ENCODE data around the gene HIVEP3.

Gene HIVEP3

GRCh38 chr1:41919764-41920397 is 1.2 kb upstream of the HIVEP3 start:
- peak; percentile 100 for DNase-seq

DNA sequence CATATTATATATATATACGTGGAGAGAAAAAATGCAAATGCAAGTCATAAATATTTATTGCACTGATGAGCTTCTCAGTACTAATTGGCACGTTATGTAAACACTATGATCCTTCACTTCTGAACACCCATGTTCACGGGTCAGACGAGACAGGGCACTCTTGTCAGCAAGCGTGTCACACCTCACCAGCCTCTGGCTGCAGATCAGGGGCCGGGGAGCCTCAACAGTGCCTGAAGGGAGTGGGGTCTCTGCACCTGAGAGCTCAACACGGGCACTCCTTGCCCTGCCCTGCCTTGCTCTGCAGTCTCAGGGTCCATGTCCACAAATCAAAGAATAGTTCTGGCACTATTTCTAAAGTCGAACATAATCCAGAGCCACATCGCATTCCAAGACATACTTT is 409 bp upstream of the HIVEP3 start:
- DNase-seq: peak; percentile 86

- peak; percentile 98 for DNase-seq
These were observed 780 bp downstream of the HIVEP3 start for GRCh38 chr1:41917835-41918449.

- DNase-seq: no peak
These were observed 1.6 kb downstream of the HIVEP3 start for GRCh38 chr1:41917076-41917475.

DNA sequence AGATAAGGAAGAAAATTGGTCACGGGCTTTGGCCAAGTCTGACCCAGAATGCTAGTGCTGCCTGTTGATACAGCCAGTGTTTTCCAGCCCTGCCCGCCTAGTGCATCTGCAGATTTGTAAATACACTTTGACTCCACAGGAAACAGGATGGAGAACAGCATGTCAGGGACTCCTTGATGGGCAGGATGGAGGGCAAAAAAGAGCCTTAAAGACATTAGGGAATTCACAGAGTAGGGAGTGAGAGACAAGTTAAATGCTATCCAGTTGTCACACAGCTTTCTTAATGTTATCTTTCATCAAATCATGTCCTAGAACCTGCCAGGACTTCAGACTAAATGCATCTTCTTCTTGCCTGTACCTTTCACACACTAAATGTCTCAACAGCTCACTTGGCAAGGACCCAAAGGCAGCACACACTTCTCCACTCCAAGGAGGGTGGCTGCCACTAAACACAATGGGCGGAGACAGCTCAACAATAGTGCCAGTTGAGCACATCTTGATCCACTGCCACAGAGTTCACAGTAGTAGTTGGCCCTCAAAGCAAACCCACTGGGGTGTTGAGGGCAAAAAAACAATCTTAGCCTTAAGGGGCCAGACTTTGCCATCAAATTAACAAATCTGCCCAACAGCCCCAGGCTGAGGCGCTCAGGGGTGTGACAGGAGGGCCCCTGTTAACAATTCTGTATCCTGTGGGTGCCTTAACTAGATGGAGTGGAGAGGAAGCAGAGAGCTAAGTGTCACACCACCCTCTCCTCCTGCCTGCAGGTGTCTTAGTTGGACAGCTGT is 2.7 kb downstream of the HIVEP3 start:
- DNase-seq: peak; percentile 98

DNA sequence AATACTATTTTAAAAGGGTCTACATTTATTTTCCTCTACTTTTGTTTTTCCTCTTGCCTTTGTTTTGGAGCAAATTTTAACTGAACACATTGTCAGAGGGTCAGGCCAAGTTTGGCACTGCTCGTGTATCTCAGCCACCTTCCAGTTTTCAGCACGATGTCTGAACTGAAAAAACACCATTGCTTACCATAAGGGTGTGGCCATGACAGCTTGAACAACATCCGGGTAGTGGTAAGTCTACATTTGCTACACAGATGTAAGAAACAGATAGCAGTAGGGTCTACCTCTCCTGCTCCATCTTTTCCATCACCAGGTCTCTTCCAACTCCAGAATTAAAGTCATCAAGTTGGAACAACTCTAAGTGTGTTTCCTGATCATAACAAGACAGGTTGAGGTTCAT is 4.2 kb downstream of the HIVEP3 start:
- DNase-seq: peak; percentile 43

DNA sequence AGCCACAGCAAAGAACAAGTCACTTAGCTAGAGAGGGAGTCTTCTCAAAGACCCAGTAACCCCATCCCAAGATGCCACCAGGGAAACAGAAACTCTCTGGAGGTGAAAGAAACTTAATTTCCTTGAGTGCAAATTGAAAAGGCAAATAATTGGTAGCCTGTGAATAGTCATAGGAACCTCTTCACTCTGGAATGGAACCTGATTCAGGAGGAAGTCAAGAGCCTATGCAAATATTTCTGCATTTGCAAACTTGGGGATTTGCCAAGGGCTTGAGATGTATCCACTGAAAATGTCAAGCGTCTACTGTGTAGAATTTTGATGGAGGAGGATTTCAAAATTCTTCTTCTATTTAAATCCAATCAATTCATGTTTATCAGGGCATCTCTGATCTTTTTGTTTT is 5.7 kb downstream of the HIVEP3 start:
- DNase-seq: peak; percentile 100

DNA sequence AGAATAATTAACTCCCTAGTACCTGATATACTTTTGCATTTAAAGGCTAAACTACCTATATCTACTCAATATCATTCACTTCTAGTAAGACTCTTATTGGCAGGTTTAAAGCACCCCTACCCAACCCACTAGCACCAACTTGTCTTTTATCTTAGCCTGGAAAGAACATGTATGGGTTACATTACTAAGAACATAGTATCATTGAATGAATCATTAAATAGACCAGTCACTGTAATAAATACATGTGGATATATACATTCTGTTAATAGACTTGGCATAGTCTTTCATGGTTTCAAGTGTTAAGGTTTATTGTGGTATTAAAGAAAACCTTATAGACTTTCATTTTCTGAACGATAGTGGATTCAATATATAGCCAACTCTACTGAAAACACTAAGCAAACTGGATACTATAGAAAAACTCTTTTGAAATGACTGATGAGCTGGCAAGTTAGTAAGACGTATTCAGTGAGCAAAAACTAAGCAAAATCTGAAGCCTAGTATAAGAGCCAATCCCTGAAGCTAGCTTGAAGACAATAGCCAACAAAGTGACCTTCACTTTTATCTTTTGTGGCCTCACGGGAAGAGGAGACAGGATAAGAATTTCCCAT is 10.3 kb downstream of the HIVEP3 start:
- DNase-seq: no peak

DNA sequence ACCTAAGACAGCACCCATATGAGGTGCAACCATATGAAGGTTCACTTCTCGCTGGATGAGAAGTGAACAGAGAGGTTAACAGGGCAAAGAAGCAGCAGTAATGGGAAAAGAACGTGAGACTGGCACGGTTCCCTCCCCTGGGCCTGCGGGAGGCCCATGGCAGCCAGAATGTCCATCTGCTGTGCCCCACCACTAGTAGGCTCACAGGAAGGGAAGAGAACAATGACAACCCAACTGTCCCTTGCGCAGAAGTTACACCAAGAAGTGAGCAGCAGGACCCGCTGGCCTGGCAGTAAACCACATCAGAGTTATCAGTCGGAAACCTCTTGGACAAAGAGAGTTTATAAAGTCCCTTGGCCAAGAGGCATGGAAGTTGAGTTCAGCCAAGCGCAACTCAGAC is 11.3 kb downstream of the HIVEP3 start:
- no peak for DNase-seq

GRCh38 chr1:41906943-41907342 is 11.8 kb downstream of the HIVEP3 start:
- no peak for DNase-seq

DNA sequence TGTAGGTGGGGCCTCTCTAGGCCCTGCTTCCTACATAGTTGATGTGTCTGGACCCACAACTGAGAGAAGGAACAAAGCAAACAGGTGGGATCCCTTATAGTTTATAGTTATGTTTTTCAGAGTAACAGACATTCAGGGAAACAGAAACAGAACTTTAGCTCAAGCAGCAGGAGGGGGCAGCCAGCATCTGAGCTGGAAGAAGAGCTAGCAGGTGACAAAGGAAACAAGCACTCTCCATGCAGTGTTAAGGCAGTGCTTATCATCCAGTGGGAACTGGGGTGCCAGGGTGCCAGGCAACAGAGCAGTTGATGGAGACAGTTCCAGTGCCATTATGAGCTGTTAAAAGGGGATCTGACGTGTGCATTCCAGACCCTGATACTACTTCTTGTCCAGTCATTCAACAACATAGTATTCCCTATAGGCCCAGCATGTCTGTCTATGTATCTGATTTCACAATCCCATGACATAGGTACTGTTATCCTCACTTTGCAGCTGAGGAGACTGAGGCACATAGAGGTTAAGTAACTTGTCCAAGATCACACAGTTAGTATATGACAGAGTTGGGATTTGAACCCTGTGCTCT is 13.5 kb downstream of the HIVEP3 start:
- DNase-seq: no peak

GRCh38 chr1:41902664-41903063 is 16.1 kb downstream of the HIVEP3 start:
- DNase-seq: no peak

DNA sequence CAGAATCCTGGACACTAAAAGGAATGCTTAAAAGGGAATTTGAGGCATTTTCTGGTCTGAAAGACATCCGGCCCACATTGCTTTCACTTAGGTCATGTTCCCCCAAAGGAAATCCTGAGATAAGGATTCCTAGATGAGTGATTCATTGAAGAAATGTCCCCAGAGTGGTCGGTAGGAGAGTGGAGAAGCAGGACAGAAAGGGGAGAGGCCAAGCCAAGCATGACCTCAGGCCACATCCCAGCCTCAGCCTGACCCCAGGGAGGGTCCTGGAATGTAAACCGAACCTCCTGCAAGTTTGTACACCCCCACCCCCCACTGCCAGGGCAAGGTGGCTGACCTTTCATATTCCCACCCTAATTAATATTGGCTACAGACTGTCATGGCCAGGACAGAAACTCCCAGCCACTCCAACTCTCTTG is 16.6 kb downstream of the HIVEP3 start:
- no peak for DNase-seq

DNA sequence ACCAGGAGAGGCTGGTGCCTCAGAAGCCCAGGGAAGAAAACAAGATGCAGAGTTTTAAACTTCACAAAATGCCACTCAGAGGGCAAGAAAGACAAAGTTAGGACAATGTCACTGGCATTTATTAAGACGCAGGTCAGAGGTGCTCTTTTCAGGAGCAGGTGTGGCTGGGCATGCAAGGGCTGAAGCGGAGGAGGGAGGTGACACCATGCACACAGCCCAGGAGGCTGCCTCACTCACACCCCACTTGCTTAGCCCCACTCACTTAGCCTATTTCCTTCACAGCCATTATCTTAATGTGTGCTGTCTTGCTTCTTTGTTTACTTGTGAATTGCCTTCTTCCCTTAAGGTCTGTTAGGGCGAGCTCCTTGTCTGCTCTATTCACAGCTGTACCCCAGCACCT is 17.2 kb downstream of the HIVEP3 start:
- DNase-seq: no peak

DNA sequence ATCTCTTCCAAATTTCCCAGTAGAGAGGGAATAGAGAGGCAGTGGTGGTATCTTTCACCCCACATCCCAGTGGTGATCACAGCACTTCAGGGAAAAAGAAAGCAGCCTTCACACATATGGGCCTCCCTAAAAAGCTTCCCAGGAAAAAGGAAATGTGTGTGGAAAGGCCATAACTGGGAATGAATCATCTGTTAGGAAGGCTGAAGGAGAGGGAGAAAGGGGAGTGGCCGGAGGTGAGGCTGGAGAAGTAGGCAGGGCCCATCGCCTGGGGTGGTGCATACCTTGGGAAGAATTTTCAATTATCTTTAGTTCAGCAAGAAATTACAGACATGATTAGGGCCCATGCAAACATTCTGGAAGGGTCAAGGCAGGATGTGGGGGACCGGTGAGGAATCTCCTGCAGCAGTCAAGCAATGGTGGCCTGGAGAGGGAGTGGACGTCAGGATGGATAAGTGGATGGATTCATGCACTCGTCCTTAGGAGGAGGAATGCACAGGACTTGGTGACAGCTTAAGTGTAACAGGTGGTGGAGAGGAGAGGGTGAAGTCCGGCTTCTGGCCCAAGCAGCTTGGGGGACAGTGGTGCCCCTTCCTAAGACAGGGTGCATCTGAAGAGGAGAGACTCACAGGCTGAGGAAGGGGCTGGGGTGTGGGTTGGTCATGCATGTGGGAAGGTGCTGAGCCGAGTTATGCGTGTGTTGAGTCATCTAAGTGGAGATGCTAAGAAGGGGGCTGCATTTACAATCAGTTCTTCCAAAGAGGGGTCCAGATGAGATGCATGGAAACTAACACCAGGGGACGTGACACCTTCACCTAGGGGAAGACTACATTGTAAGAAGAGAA is 17.9 kb downstream of the HIVEP3 start:
- no peak for DNase-seq

DNA sequence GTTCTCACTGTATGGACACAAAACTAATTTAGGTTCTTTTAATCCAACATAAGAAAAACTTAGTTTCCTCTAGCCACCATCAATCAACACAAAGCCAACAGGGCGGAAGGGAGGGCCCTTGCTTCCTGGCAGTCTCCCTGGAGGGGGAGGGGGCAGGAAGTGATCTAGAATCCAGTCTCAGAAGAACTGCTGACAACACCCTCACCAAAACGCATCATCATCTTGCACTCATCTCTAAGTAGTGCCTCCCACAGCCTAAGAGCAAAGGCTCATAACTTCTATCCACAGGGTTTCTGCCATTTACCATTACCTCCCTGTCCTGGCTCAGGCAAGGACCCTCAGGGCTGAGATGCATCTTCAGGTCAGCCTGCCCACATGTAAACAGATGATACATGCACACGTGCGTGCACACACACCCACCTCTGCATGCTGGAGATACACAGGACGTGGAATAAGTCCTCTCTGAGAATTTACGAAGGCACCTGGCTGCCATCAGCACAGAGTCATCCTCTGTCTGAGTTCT is 20.5 kb downstream of the HIVEP3 start:
- peak; percentile 76 for DNase-seq

DNA sequence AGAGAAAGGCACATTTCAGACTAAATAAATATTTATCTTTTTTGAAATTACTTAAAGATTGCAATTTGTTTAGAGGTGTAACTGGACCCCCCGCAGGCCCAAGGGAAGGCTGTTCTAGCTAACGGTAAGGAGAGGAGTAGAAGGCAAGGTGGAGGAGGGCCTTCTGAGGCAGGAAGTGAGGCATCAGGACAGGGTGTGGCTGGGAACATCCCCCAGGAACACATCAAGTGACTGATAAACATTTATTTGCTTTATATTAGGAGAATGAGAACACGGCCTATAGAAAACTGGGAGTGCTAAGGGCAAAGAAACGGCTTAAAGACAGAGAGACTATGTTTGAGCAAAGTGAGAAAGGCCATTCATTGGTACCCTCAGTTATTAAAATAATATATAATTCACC is 23.2 kb downstream of the HIVEP3 start:
- peak; percentile 36 for DNase-seq

GRCh38 chr1:41894808-41895483 is 23.8 kb downstream of the HIVEP3 start:
- no peak for DNase-seq

DNA sequence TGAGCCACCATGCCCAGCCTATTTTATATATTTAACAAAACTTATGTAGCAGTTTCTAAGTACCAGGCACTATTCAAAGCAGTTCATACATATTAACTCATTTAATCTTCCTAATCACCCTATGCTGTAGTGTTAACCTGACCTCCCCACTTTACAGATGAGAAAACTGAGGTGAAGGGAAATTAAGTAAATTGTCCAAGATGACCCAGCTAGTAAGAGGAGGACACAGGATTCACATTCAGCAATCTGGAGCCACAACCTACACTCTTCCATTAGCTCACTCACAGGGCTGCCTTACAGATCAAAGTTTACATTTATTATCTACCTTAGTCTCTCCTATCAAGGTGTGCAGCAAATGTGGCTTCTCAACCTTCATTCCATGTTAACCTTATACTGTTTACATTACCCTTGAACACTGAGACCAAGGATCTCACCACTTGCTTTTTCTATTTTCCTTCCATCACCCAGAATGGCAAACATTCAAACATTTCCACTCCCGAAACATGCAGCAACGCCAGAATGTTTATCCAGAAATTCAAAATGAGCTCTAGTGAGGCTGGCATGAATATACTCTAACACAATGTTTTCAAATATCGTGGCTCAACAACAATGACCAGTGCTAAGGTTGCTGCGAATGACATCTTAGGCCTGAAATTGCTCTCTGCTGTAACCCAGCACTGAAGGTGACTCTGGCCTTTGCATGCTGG is 24.5 kb downstream of the HIVEP3 start:
- DNase-seq: peak; percentile 44

- peak; percentile 41 for DNase-seq
These were observed 26.4 kb downstream of the HIVEP3 start for GRCh38 chr1:41892301-41892781.
